SHP77 treated with DMSO at 0.1 percent for 48 hours (cell line): ENCODE results near the gene ZIC5.

Experiments used
- DNase-seq: peaks from one replicate; lab custom pipeline; 2025; lab: John Stamatoyannopoulos, UW

ZIC5 gene

GRCh38 chr13:99975626-99976025 lies 4.1 kb upstream of the ZIC5 start:
- no peak for DNase-seq

GRCh38 chr13:99974939-99975561 lies 3.5 kb upstream of the ZIC5 start:
- DNase-seq, result no peak

GRCh38 chr13:99974296-99974938 lies 2.9 kb upstream of the ZIC5 start:
- no peak for DNase-seq

- DNase-seq, result no peak
These were observed 2.2 kb upstream of the ZIC5 start for GRCh38 chr13:99973808-99974185.

DNA sequence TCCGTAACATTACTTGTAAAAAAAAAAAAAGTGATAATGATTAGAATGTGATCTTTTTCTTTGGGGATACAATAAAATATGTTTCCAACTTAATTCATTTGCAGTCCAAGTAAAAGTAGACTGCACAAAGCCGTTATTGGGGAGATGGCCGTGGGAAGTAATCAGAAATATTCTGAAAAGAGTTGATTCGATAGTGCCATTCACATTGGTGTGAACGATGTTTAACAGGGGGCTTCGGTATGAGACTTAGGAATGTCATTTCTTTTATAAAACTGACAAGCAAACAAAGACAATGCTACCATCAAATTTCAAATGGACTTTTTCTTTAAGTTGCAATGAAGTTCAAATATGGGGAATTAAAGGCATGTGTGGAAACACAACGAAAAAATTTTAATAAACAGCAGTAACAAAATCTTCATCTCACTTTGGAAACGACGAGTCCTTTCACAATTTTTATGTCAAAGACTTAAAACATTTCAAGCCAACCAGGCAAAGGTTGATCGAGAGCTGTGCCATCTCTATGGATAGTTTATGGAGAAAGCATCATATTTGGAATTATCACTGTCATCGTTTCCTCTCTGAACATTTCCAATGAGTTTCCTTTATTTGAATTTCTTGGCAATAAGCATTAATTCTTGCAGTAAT lies 1.7 kb upstream of the ZIC5 start:
- no peak for DNase-seq

DNA sequence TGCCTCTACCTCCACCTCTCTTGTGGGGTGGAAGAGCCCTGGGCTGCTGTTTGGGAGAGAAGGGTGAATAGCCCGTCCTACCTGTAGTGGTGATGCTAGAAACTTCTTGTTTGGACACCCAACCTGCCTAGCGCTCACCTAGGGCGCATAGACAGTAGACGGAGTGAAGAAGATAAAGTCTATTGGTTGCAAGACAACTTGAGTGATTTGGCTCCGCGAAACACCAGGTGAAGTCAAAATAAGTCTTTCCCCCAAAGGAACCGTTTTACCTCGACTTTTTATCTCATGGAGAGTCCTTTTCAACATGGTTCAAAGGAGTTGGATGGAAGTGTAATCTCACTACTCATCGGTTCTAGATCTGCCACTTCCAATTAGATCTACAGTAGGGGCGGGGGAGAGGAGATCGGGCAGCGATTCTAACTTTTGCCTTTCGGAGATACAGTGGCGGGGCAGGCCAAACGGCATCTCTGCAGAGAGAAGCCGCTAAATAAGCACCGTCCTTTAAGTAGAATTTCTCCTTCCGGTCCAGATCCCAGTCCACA lies 694 bp upstream of the ZIC5 start:
- no peak for DNase-seq

GRCh38 chr13:99970651-99971575 lies 654 bp downstream of the ZIC5 start:
- no peak for DNase-seq

- no peak for DNase-seq
These were observed 1.5 kb downstream of the ZIC5 start for GRCh38 chr13:99969919-99970650.

GRCh38 chr13:99969453-99969918 lies 2.1 kb downstream of the ZIC5 start:
- DNase-seq, result no peak

DNA sequence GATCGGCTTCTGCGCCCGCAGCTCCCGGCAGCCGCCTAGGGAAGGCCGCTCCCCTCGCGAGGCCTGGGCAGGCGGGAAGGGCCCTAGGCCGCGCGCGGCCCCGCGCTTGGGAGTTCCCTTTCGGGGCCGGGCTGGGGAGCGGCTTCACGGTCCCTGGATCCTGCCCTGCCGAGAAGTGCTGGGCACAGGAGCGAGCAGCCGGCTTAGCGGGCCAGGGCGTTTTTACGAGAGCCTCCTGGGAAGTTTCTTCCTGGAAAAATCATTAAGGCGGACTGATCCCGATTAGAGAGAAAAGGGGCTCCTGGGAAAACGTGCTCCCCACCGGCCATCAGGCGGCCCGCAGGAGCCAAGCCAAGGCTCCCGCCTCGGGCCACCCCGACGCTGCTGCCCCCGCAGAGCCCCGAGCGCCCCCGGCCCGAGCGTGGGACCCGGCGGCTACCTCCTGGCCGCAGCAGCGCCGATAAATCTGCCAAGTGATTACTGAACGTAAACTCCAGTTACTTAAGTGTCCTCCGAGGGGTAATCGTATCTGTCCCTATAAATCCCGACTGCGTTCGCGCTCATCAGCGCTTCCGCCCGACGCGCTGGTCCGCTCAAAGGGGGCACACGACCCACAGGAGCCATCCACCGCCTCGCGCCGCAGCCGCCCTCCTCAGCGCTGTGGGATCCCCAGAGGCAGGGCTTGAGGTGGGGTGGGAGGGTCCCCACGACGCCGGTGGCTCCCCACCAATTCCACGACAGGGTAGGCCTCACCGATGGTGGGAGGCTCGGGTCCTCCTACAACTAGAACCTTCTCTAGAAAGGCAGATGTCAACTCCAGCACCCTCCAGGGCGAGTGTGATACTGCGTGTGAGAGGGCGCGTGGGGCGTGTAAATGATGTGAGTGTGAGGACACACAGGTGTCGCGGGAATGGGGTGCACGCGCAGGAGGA lies 2.8 kb downstream of the ZIC5 start:
- no peak for DNase-seq

GRCh38 chr13:99967869-99968520 lies 3.6 kb downstream of the ZIC5 start:
- no peak for DNase-seq

GRCh38 chr13:99967498-99967868 lies 4.1 kb downstream of the ZIC5 start:
- DNase-seq, result no peak

- no peak for DNase-seq
These were observed 5.3 kb downstream of the ZIC5 start for GRCh38 chr13:99966064-99966805.

DNA sequence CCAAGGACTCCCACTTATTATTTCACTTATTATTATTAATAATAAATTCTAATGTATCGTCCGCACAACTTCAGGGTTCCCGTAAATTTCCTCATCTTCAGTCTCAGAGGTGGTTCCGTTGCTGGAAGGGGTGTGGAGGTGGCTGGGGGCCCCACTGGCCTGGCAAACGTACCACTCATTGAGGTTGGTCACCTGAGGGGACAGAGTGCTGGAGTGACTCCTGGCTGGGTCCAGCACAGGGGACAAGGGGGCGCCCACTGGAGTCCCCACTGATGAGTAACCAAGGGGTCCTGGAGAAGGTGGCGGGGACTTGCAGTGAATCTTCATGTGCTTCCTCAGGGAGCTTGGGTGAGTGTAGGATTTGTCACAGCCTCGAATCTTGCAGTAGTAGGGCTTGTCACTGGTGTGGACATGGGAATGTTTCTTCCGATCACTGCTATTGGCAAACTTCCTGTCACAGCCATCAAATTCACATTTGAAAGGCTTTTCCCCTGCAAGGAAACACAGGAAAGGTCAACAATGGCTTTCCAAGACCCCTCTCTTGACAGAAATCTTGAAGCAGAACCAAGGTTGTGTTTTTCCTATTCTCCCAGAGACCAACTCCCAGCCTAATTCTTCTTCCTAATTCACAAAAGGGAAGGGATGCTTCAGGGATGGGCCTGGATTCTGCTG lies 6.1 kb downstream of the ZIC5 start:
- no peak for DNase-seq

DNA sequence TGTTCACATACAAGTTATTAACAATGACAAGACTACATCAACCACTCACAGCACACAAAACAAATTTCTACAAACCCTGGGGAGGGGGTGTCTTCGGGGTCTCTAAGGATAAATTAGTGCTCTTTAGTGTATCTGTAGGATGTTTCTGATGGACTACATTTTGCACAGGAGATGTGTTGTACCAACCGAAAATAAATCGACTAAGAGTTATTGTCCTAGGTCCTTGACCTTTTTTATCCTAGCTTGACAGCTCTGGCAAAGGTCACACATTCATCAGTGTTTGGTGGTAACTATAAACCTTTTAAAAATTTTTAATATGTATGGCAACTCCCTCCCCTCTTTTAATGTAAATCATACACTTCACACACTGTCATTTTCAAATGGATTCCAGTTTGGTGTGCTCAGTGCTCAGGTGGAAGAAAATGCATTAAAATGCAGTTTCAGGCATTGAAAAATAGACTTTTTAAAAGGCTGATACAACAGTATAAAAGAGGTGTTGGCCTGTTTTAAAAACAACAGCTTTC lies 7.7 kb downstream of the ZIC5 start:
- peak; percentile 29 for DNase-seq

GRCh38 chr13:99962242-99962641 lies 9.3 kb downstream of the ZIC5 start:
- no peak for DNase-seq

GRCh38 chr13:99961636-99962035 lies 9.9 kb downstream of the ZIC5 start:
- DNase-seq, result no peak

DNA sequence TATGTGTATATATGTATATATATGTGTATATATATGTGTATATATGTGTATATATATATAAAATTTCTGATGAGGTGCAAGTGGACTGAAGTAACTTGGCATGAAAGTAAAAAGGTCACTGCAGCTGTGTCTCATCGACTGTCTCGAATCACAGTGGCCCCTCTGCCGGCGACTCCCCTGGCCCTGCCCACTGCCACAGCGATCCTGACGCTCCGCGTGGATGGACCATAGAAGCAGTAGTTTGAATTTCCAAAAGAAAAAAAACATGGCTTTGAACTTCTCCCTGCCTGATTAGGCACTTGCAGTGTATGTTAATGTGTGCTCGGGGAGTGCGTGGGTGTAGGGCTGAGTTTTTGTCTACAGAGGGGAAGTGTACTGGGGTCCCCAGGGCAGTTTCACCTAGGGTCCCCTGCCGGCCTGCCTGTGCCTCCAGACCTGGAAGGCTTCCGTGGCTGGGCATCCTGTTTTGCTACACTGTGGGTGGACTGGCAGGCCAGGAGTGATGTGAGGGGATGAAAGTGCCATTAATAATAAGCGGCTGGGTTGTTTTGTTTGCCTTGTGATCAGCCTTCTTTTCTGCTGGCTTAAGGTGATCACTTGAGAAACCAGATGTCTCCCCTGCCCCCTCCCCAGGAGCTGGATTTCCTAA lies 10.8 kb downstream of the ZIC5 start:
- DNase-seq, result no peak
